Posterior cingulate gyrus (tissue), 11 donors: Measurements from ENCODE around the gene MAT2A.
"Not testable (repeated sequence)": the region's sequence is repeated elsewhere in the genome, so short reads cannot be mapped to it uniquely, and the experiment has no call there.

Experiments
- DNase-seq, 10 donors: peaks; one replicate each; pipeline versions ENCODE4 v3.0.0 to v3.0.0-alpha.2; 2020 to 2021; ENCODE audit warnings: mixed read lengths in 3 of 10
- intact Hi-C: fragments of 100-400 bp; cut with DNase I; formaldehyde crosslinking; loops from one replicate; pipeline ENCODE4 v1.15.1; 2023

Gene MAT2A

GRCh38 chr2:85545780-85546240 is 6.8 kb downstream of the MAT2A start:
- intact Hi-C loops: no loop called here
- DNase-seq: no peak

- intact Hi-C loops: no loop called here
- DNase-seq: no peak
Measured at GRCh38 chr2:85547089-85547858, 8.3 kb downstream of the MAT2A start.

- intact Hi-C loops: no loop called here
- no peak for DNase-seq
Measured at GRCh38 chr2:85547859-85548607, 9.1 kb downstream of the MAT2A start.

GRCh38 chr2:85548608-85548900 is 9.6 kb downstream of the MAT2A start:
- no peak for DNase-seq
- intact Hi-C loops: no loop called here

GRCh38 chr2:85549095-85549494 is 10.1 kb downstream of the MAT2A start:
- intact Hi-C loops: no loop called here
- DNase-seq: no peak

GRCh38 chr2:85549826-85550225 is 10.9 kb downstream of the MAT2A start:
- DNase-seq: no peak
- intact Hi-C loops: no loop called here

- intact Hi-C loops: no loop called here
- DNase-seq: no peak
Measured at GRCh38 chr2:85550486-85550885, 11.5 kb downstream of the MAT2A start.

GRCh38 chr2:85551698-85552678 is 13.0 kb downstream of the MAT2A start:
- peak; percentile 57 to 96 (median 89) for DNase-seq
- intact Hi-C loops: loop anchor here (1.0 kb wide), 1 partner anchor 132 kb away; no protein-coding TSS in a partner anchor

GRCh38 chr2:85553184-85553583 is 14.2 kb downstream of the MAT2A start:
- DNase-seq: peak in 1 of 10 donors; percentile 75
- intact Hi-C loops: no loop called here

GRCh38 chr2:85554980-85555612 is 16.1 kb downstream of the MAT2A start:
- intact Hi-C loops: no loop called here
- no peak for DNase-seq

GRCh38 chr2:85557130-85557529 is 18.2 kb downstream of the MAT2A start:
- DNase-seq: no peak
- intact Hi-C loops: no loop called here

- no peak for DNase-seq
- intact Hi-C loops: no loop called here
Measured at GRCh38 chr2:85558160-85558559, 19.2 kb downstream of the MAT2A start.

GRCh38 chr2:85560403-85560726 is 21.4 kb downstream of the MAT2A start:
- intact Hi-C loops: loop anchor here (2.0 kb wide), 1 partner anchor 34 kb away; the partner anchor contains the start of gene RNF181
- not testable (repeated sequence) for DNase-seq

GRCh38 chr2:85560812-85561279 is 21.9 kb downstream of the MAT2A start:
- DNase-seq: no peak
- intact Hi-C loops: loop anchor here (2.0 kb wide), 1 partner anchor 34 kb away; the partner anchor contains the start of gene RNF181

GRCh38 chr2:85561280-85562212 is 22.6 kb downstream of the MAT2A start, which contains the start of gene GGCX:
GGCX (minus strand) TSS chr2:85561493; CDS start chr2:85561428, 65 bp downstream.
- peak; percentile 93 to 98 (median 95) for DNase-seq
- intact Hi-C loops: loop anchor here (2.0 kb wide), 1 partner anchor 33 kb away; the partner anchor contains the start of gene RNF181

- intact Hi-C loops: no loop called here
- no peak for DNase-seq
Measured at GRCh38 chr2:85564144-85564563, 25.2 kb downstream of the MAT2A start.

GRCh38 chr2:85566265-85566664 is 27.3 kb downstream of the MAT2A start:
- intact Hi-C loops: no loop called here
- no peak for DNase-seq

- peak in 1 of 10 donors; percentile 5 for DNase-seq
- intact Hi-C loops: no loop called here
Measured at GRCh38 chr2:85575739-85576138, 36.8 kb downstream of the MAT2A start.

- peak in 1 of 10 donors; percentile 5 for DNase-seq
- intact Hi-C loops: no loop called here
Measured at GRCh38 chr2:85577063-85577385, 38.1 kb downstream of the MAT2A start.
